ENCODE results near the gene DTX4. TPM values are rescaled to one million over a fixed set of nuclear protein-coding genes. Genes with fewer than 3 reads are reported as not detected.

DTX4 gene
- total RNA-seq, 1 experiment from 2014 or later, result 96.7 TPM

GRCh38 chr11:59144096-59144495 lies 27.8 kb upstream of the DTX4 start:
- Mint-ChIP-seq H3K4me3 (ENCODE audit: unreplicated experiment) (peak overlapping the region; percentile 98), H3K36me3 (ENCODE audit: insufficient read depth, unreplicated experiment) (peaks cover 47% of the 10 kb centered on the region), H3K27ac (ENCODE audit: unreplicated experiment) (peak overlapping the region; percentile 94), H3K9me3 (ENCODE audit: unreplicated experiment) (no peaks in the 10 kb centered on the region), H3K4me1 (ENCODE audit: low read depth, unreplicated experiment) (peaks cover 47% of the 10 kb centered on the region), H3K27me3 (ENCODE audit: insufficient read depth, unreplicated experiment) (no peaks in the 10 kb centered on the region)
- TF ChIP-seq, protein P1, sequence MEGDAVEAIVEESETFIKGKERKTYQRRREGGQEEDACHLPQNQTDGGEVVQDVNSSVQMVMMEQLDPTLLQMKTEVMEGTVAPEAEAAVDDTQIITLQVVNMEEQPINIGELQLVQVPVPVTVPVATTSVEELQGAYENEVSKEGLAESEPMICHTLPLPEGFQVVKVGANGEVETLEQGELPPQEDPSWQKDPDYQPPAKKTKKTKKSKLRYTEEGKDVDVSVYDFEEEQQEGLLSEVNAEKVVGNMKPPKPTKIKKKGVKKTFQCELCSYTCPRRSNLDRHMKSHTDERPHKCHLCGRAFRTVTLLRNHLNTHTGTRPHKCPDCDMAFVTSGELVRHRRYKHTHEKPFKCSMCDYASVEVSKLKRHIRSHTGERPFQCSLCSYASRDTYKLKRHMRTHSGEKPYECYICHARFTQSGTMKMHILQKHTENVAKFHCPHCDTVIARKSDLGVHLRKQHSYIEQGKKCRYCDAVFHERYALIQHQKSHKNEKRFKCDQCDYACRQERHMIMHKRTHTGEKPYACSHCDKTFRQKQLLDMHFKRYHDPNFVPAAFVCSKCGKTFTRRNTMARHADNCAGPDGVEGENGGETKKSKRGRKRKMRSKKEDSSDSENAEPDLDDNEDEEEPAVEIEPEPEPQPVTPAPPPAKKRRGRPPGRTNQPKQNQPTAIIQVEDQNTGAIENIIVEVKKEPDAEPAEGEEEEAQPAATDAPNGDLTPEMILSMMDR (IDR thresholded peaks at IDR 0.05; ENCODE audit: insufficient read depth in 1 of 2, low read depth in 1 of 2, low read length in 1 of 2, severe bottlenecking in 1 of 2, unreplicated experiment in 1 of 2), result no peak
- BruUV-seq (replicated peaks), result no TSS peak
- CTCF ChIA-PET, result interaction anchor here (0.6 to 2.2 kb wide), 9 partner anchors 9 to 63 kb away, joined by 3 to 21 read pairs (median 6); partner anchors contain the start of gene DTX4
- H3K4me1 ChIP-seq, result peaks cover 21% of the 10 kb centered on the region
- POLR2A ChIA-PET, result interaction anchor here (0.6 to 1.9 kb wide), 8 partner anchors 10 to 217 kb away, joined by 3 to 15 read pairs (median 4); partner anchors contain the start of genes DTX4 and FAM111B
- peak overlapping the region; percentile 55 for H3K4me3 ChIP-seq (ENCODE audit: low read depth, low read length)
- no peaks in the 10 kb centered on the region for H3K9me3 ChIP-seq
- no peaks in the 10 kb centered on the region for H3K27me3 ChIP-seq (replicated peaks; ENCODE audit: control insufficient read depth, insufficient read depth, low read length)
- DNase-seq, result no peak
- H3K36me3 ChIP-seq (ENCODE audit: control insufficient read depth, insufficient read depth, low read length), result peaks cover 1% of the 10 kb centered on the region
- intact Hi-C loops (cut with micrococcal nuclease; ENCODE audit: unreplicated experiment), result loop anchor here (1.0 to 10.0 kb wide), 3 partner anchors 217 to 472 kb away; no protein-coding TSS in a partner anchor

DNA sequence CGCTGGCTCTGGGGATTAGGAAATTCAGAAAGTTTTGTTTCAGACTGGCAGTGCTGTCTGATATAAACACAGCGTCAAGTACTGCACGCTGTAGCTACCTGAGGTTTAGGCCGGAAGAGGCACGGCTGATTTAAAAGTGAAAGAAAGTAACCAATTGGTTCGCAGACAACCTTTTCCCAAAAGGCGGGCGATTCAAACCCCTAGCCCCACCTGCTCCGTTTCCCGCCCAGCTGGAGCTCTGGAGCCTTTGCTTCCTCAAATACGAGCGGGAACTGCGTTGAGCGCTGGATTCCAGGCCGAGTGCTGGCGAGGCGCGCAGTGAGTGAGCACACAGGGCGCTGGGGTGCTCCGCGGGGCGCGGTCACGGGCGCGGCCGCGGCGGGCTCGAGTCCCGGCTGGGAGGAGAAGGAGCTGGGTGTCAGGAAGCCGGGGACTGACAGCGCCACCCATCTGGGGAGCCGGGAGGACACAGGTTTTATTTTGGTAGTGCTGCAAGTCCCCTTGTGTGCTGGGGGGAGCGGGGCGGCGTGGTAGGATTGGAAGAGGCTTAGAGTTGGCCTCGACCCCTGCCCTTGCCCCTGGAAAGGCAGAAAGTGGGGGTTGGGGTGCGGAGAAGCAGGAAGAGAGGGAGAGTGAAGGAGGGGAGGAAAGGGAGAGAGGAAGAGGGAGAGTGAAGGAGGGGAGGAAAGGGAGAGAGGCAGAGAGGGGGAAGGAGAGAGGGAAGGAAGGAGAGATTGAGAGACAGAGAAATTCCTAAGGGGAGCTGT lies 27.2 kb upstream of the DTX4 start:
- intact Hi-C loops (cut with micrococcal nuclease; ENCODE audit: unreplicated experiment), result loop anchor here (1.0 to 10.0 kb wide), 3 partner anchors 217 to 472 kb away; no protein-coding TSS in a partner anchor
- H3K9me3 Mint-ChIP-seq (ENCODE audit: unreplicated experiment), result no peaks in the 10 kb centered on the region
- TF ChIP-seq, protein P1 (IDR thresholded peaks at IDR 0.05; ENCODE audit: insufficient read depth in 1 of 2, low read depth in 1 of 2, low read length in 1 of 2, severe bottlenecking in 1 of 2, unreplicated experiment in 1 of 2), result peak in 1 of 2 experiments; percentile 15
- peaks cover 52% of the 10 kb centered on the region for H3K36me3 Mint-ChIP-seq (ENCODE audit: insufficient read depth, unreplicated experiment)
- peak overlapping the region; percentile 94 for H3K27ac Mint-ChIP-seq (ENCODE audit: unreplicated experiment)
- peak overlapping the region; percentile 98 for H3K4me3 Mint-ChIP-seq (ENCODE audit: unreplicated experiment)
- H3K27me3 Mint-ChIP-seq (ENCODE audit: insufficient read depth, unreplicated experiment), result no peaks in the 10 kb centered on the region
- no peaks in the 10 kb centered on the region for H3K9me3 ChIP-seq
- H3K27me3 ChIP-seq (replicated peaks; ENCODE audit: control insufficient read depth, insufficient read depth, low read length), result no peaks in the 10 kb centered on the region
- peaks cover 47% of the 10 kb centered on the region for H3K4me1 Mint-ChIP-seq (ENCODE audit: low read depth, unreplicated experiment)
- peaks cover 1% of the 10 kb centered on the region for H3K36me3 ChIP-seq (ENCODE audit: control insufficient read depth, insufficient read depth, low read length)
- ChIA-PET CTCF (interaction anchor here (0.8 to 2.2 kb wide), 9 partner anchors 9 to 86 kb away, joined by 3 to 21 read pairs (median 4); partner anchors contain the start of gene DTX4), POLR2A (interaction anchor here (0.6 to 1.9 kb wide), 8 partner anchors 10 to 218 kb away, joined by 3 to 15 read pairs (median 4); partner anchors contain the start of genes DTX4 and FAM111B)
- peak overlapping the region; percentile 55 for H3K4me3 ChIP-seq (ENCODE audit: low read depth, low read length)
- peak; percentile 92 to 94 for DNase-seq
- BruUV-seq (replicated peaks), result no TSS peak
- H3K4me1 ChIP-seq, result peaks cover 21% of the 10 kb centered on the region

DNA sequence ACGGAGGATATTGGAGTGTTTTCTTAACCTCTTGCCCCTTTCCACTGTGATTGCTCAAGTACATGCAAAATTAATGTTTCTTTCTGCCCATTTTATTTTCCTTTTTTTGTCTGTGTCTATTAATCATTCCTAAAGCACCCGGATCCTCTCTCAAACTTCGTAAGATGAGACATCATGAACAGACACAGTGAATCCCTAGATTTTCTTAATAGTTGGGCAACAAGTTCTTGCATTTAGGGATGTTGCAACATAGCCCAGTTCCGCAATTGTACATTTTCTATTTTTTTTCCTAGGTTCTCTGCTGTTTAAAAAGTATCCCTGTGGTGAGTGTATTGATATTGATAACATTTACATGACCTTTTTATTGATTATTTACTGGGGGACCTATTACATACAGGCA lies 26.4 kb upstream of the DTX4 start:
- Histone ChIP-seq H3K9me3 (no peaks in the 10 kb centered on the region), H3K36me3 (ENCODE audit: control insufficient read depth, insufficient read depth, low read length) (peaks cover 1% of the 10 kb centered on the region), H3K27me3 (replicated peaks; ENCODE audit: control insufficient read depth, insufficient read depth, low read length) (no peaks in the 10 kb centered on the region), H3K4me1 (peaks cover 21% of the 10 kb centered on the region), H3K4me3 (ENCODE audit: low read depth, low read length) (peak overlapping the region; percentile 55)
- Mint-ChIP-seq H3K4me3 (ENCODE audit: unreplicated experiment) (peak overlapping the region; percentile 98), H3K36me3 (ENCODE audit: insufficient read depth, unreplicated experiment) (peaks cover 60% of the 10 kb centered on the region), H3K9me3 (ENCODE audit: unreplicated experiment) (no peaks in the 10 kb centered on the region), H3K27me3 (ENCODE audit: insufficient read depth, unreplicated experiment) (no peaks in the 10 kb centered on the region), H3K4me1 (ENCODE audit: low read depth, unreplicated experiment) (peaks cover 47% of the 10 kb centered on the region), H3K27ac (ENCODE audit: unreplicated experiment) (peak overlapping the region; percentile 94)
- DNase-seq, result no peak
- CTCF ChIA-PET, result interaction anchor here (0.7 to 2.2 kb wide), 5 partner anchors 9 to 39 kb away, joined by 3 to 21 read pairs (median 7); partner anchors contain the start of gene DTX4
- intact Hi-C loops (cut with micrococcal nuclease; ENCODE audit: unreplicated experiment), result loop anchor here (10.0 kb wide), 1 partner anchor 351 kb away; no protein-coding TSS in a partner anchor
- BruUV-seq (replicated peaks), result TSS peak; percentile 2
- TF ChIP-seq, protein P1 (IDR thresholded peaks at IDR 0.05; ENCODE audit: insufficient read depth in 1 of 2, low read depth in 1 of 2, low read length in 1 of 2, severe bottlenecking in 1 of 2, unreplicated experiment in 1 of 2), result no peak
- POLR2A ChIA-PET, result interaction anchor here (1.4 to 1.9 kb wide), 4 partner anchors 9 to 39 kb away, joined by 3 to 15 read pairs (median 8); partner anchors contain the start of genes DTX4 and FAM111B

Measured in Caco-2 (cell line).